VCaP (cell line): Measurements from ENCODE around the gene GTF2H1.

Experiments used
- H3K27ac ChIP-seq: fragments of 450-650 bp; 2 replicates; pipeline ENCODE4 v1.5.1; 2017
- CTCF ChIP-seq: fragments of 450-650 bp; conservative IDR thresholded peaks from 2 replicates; pipeline ENCODE4 v1.5.1; 2017; ENCODE audit warnings: mild to moderate bottlenecking, moderate library complexity

The GTF2H1 gene

GRCh38 chr11:18379201-18379600 lies 56.8 kb downstream of the GTF2H1 start:
- no peak overlapping the region for H3K27ac ChIP-seq

GRCh38 chr11:18383388-18384156 lies 61.2 kb downstream of the GTF2H1 start:
- H3K27ac ChIP-seq, result peak overlapping the region; percentile 94
- no peak for TF ChIP-seq CTCF

More at GRCh38 chr11:18379201-18379600, 56.8 kb downstream of the GTF2H1 start:
- TF ChIP-seq CTCF, result no peak

GRCh38 chr11:18384157-18384641 lies 61.8 kb downstream of the GTF2H1 start:
- peak overlapping the region; percentile 94 for H3K27ac ChIP-seq
- no peak for TF ChIP-seq CTCF

GRCh38 chr11:18390088-18390487 lies 67.7 kb downstream of the GTF2H1 start:
- no peak overlapping the region for H3K27ac ChIP-seq
- TF ChIP-seq CTCF, result no peak

GRCh38 chr11:18392434-18393321 lies 70.3 kb downstream of the GTF2H1 start:
- peak overlapping the region; percentile 94 for H3K27ac ChIP-seq
- TF ChIP-seq CTCF, result no peak

GRCh38 chr11:18393581-18394274 lies 71.4 kb downstream of the GTF2H1 start:
- H3K27ac ChIP-seq, result peak overlapping the region; percentile 94
- no peak for TF ChIP-seq CTCF
